Activated naive CD4-positive, alpha-beta T cell treated with anti-CD3 and anti-CD28 coated beads, Interleukin-2, amount 50 U/mL, for 24 hours (primary cell): ENCODE results near the gene RANBP9.

Source experiments
- H3K27ac Mint-ChIP-seq: one replicate; pipeline ENCODE4 v1.8.0; 2021; ENCODE audit warnings: mild to moderate bottlenecking, mixed read lengths
- H3K27me3 Mint-ChIP-seq: one replicate; pipeline ENCODE4 v1.8.0; 2021; ENCODE audit warnings: mixed read lengths
- H3K36me3 Mint-ChIP-seq: one replicate; pipeline ENCODE4 v1.8.0; 2021; ENCODE audit warnings: mixed read lengths
- H3K4me1 Mint-ChIP-seq: one replicate; pipeline ENCODE4 v1.8.0; 2021; ENCODE audit warnings: mixed read lengths
- H3K4me3 Mint-ChIP-seq: one replicate; pipeline ENCODE4 v1.8.0; 2021; ENCODE audit warnings: mild to moderate bottlenecking, mixed read lengths
- H3K9me3 Mint-ChIP-seq: one replicate; pipeline ENCODE4 v1.8.0; 2021; ENCODE audit warnings: mixed read lengths

The RANBP9 gene

DNA sequence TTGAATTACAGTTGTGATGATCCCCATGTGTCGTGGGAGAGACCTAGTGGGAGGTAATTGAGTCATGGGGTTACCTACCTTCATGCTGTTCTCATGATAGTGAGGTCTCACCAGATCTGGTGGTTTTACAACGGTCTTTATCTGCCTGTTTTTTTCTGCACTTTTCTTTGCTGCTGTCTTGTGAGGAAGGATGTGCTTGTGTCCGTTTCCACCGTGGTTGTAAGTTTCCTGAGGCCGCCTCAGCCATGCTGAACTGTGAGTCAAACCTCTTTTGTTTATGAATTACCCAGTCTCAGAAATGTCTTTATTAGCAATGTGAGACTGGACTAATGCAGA lies 6.5 kb upstream of the RANBP9 start:
- H3K27me3 Mint-ChIP-seq = no peaks in the 10 kb centered on the region
- peaks cover 2% of the 10 kb centered on the region for H3K36me3 Mint-ChIP-seq
- H3K4me1 Mint-ChIP-seq = peaks cover 34% of the 10 kb centered on the region
- no peaks in the 10 kb centered on the region for H3K9me3 Mint-ChIP-seq
- no peak overlapping the region for H3K27ac Mint-ChIP-seq
- no peak overlapping the region for H3K4me3 Mint-ChIP-seq

GRCh38 chr6:13716955-13717295 lies 5.3 kb upstream of the RANBP9 start:
- peaks cover 2% of the 10 kb centered on the region for H3K36me3 Mint-ChIP-seq
- no peak overlapping the region for H3K27ac Mint-ChIP-seq
- H3K4me1 Mint-ChIP-seq = peaks cover 38% of the 10 kb centered on the region
- H3K27me3 Mint-ChIP-seq = no peaks in the 10 kb centered on the region
- H3K9me3 Mint-ChIP-seq = no peaks in the 10 kb centered on the region
- H3K4me3 Mint-ChIP-seq = no peak overlapping the region

- Mint-ChIP-seq H3K9me3 (no peaks in the 10 kb centered on the region), H3K4me1 (peaks cover 38% of the 10 kb centered on the region), H3K4me3 (no peak overlapping the region), H3K27ac (peak overlapping the region; percentile 53), H3K27me3 (no peaks in the 10 kb centered on the region), H3K36me3 (peaks cover 2% of the 10 kb centered on the region)
These were observed 4.8 kb upstream of the RANBP9 start for GRCh38 chr6:13716225-13716954.

- H3K36me3 Mint-ChIP-seq = peaks cover 2% of the 10 kb centered on the region
- H3K27me3 Mint-ChIP-seq = no peaks in the 10 kb centered on the region
- H3K4me1 Mint-ChIP-seq = peaks cover 38% of the 10 kb centered on the region
- peak overlapping the region; percentile 49 for H3K27ac Mint-ChIP-seq
- no peaks in the 10 kb centered on the region for H3K9me3 Mint-ChIP-seq
- H3K4me3 Mint-ChIP-seq = no peak overlapping the region
These were observed 3.8 kb upstream of the RANBP9 start for GRCh38 chr6:13715444-13715883.

DNA sequence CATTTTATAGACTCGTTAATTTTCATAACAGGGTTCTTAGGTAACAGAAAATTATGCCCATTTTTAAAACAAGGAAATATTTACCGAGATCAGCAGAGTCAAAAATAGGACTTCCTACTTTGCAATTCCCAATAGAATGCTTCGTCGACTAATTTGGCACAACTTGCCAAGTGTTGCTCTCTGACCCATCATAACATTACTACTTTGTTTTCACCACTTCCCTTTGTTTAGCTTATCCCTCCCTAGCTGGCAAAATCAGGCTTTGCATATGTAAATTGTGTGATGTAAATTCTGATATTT lies 914 bp upstream of the RANBP9 start:
- Mint-ChIP-seq H3K36me3 (peaks cover 3% of the 10 kb centered on the region), H3K9me3 (no peaks in the 10 kb centered on the region), H3K4me3 (peak overlapping the region; percentile 98), H3K27ac (peak overlapping the region; percentile 99), H3K4me1 (peaks cover 53% of the 10 kb centered on the region), H3K27me3 (no peaks in the 10 kb centered on the region)

DNA sequence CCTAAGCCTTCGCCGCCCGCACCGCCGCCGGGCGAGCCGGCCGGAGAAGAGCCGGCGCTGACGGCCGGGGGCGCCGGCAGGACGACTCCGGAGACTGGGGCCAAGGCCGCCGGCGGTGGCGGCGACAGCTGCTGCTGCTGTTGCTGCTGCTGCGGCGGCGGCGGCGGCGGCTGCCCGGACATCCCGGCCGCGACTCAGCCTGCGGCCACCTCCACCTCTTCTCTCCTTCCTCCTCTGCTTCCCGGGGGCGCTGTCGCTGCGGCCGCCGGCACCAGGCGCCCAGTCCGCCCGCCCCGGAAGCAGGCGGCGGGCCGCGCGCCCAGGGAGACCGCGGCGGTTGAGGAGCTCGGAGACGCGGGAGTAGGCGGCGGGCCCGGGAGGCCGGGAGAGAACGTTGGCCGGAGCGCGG lies 307 bp downstream of the RANBP9 start:
- Mint-ChIP-seq H3K4me3 (no peak overlapping the region), H3K4me1 (peaks cover 55% of the 10 kb centered on the region), H3K27ac (peak overlapping the region; percentile 17), H3K27me3 (no peaks in the 10 kb centered on the region), H3K36me3 (peaks cover 9% of the 10 kb centered on the region), H3K9me3 (no peaks in the 10 kb centered on the region)

DNA sequence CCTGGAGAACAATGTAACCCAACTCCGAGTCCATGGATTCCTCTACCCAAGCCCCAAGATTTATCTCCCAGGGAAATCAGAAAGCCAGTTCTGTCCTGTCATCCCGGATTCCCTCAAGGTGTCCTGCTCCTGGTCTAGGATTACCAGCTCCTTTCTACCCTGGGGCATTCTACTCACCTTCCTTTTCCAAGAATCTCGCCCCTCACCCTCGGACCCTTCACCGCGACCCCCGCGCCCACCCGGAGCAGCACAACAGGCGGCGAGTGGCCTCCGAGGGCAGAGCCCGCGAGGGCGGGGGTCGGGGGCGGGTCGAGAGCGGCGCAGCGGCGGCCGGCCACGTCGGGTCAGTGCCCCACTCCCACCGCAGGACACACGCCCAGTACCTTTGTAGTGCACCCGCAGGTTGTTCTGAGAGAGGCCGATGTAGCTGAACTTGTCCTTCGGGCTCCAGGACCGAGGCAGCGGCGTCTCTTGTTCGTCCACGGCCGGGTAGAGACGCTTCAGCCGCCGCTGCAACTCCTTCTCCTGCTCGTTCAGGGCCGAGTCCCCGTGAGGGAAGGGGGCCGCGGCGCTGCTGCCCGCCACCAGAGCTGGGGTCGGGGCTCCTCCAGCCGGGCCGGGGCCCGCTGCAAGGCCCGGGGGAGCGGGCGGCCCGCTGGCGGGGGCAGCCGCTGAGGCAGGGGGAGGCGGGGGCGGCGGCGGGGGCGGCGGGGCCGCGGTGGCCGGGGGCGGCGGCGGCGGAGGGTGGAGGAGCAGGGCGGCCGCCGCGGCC lies 897 bp downstream of the RANBP9 start:
- peaks cover 55% of the 10 kb centered on the region for H3K4me1 Mint-ChIP-seq
- H3K4me3 Mint-ChIP-seq = peak overlapping the region; percentile 94
- no peaks in the 10 kb centered on the region for H3K27me3 Mint-ChIP-seq
- H3K9me3 Mint-ChIP-seq = no peaks in the 10 kb centered on the region
- H3K27ac Mint-ChIP-seq = peak overlapping the region; percentile 94
- peaks cover 7% of the 10 kb centered on the region for H3K36me3 Mint-ChIP-seq

GRCh38 chr6:13709689-13710551 lies 1.7 kb downstream of the RANBP9 start:
- Mint-ChIP-seq H3K4me1 (peaks cover 48% of the 10 kb centered on the region), H3K9me3 (no peaks in the 10 kb centered on the region), H3K4me3 (peak overlapping the region; percentile 94), H3K36me3 (peaks cover 7% of the 10 kb centered on the region), H3K27ac (peak overlapping the region; percentile 94), H3K27me3 (no peaks in the 10 kb centered on the region)

- Mint-ChIP-seq H3K9me3 (no peaks in the 10 kb centered on the region), H3K27ac (peak overlapping the region; percentile 87), H3K4me3 (peak overlapping the region; percentile 94)
These were observed 2.9 kb downstream of the RANBP9 start for GRCh38 chr6:13708736-13709135.

GRCh38 chr6:13703496-13703895 lies 8.1 kb downstream of the RANBP9 start:
- H3K4me3 Mint-ChIP-seq = no peak overlapping the region
- no peak overlapping the region for H3K27ac Mint-ChIP-seq
- H3K4me1 Mint-ChIP-seq = peaks cover 43% of the 10 kb centered on the region
- peaks cover 10% of the 10 kb centered on the region for H3K36me3 Mint-ChIP-seq
- H3K27me3 Mint-ChIP-seq = no peaks in the 10 kb centered on the region
- H3K9me3 Mint-ChIP-seq = no peaks in the 10 kb centered on the region

More at GRCh38 chr6:13708736-13709135, 2.9 kb downstream of the RANBP9 start:
- Mint-ChIP-seq H3K4me1 (peaks cover 46% of the 10 kb centered on the region), H3K36me3 (peaks cover 7% of the 10 kb centered on the region), H3K27me3 (no peaks in the 10 kb centered on the region)

- Mint-ChIP-seq H3K4me3 (no peak overlapping the region), H3K9me3 (no peaks in the 10 kb centered on the region), H3K27ac (no peak overlapping the region), H3K36me3 (peaks cover 10% of the 10 kb centered on the region), H3K4me1 (peaks cover 42% of the 10 kb centered on the region), H3K27me3 (no peaks in the 10 kb centered on the region)
These were observed 8.8 kb downstream of the RANBP9 start for GRCh38 chr6:13702809-13703302.

- Mint-ChIP-seq H3K4me3 (no peak overlapping the region), H3K36me3 (peaks cover 15% of the 10 kb centered on the region), H3K4me1 (peaks cover 56% of the 10 kb centered on the region), H3K9me3 (peaks cover 5% of the 10 kb centered on the region), H3K27ac (peak overlapping the region; percentile 0), H3K27me3 (no peaks in the 10 kb centered on the region)
These were observed 11.4 kb downstream of the RANBP9 start for GRCh38 chr6:13700232-13700631.

DNA sequence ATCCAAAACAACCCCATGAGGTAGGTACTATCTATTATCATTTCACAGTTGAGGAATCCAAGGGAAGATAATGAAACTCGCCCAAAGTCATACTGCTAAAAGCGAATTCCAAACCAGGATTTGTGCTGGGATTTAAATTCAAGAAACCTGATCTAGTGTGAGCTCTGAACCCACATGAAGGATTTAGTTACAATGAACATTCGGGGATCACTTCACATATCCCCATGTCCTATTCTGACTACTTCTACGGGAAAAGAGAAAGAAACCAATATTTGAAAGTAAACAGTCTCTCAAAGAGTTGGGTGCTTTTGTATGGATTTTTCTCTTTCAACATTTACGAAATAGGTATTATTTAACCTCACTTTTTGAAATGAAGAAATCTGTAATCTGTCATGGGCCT lies 12.9 kb downstream of the RANBP9 start:
- Mint-ChIP-seq H3K9me3 (peaks cover 5% of the 10 kb centered on the region), H3K27me3 (no peaks in the 10 kb centered on the region), H3K27ac (no peak overlapping the region), H3K4me3 (no peak overlapping the region), H3K36me3 (peaks cover 17% of the 10 kb centered on the region), H3K4me1 (peaks cover 71% of the 10 kb centered on the region)

- peaks cover 20% of the 10 kb centered on the region for H3K36me3 Mint-ChIP-seq
- H3K27me3 Mint-ChIP-seq = no peaks in the 10 kb centered on the region
- H3K4me1 Mint-ChIP-seq = peaks cover 80% of the 10 kb centered on the region
- H3K27ac Mint-ChIP-seq = peak overlapping the region; percentile 57
- peak overlapping the region; percentile 13 for H3K4me3 Mint-ChIP-seq
- H3K9me3 Mint-ChIP-seq = peaks cover 5% of the 10 kb centered on the region
These were observed 13.8 kb downstream of the RANBP9 start for GRCh38 chr6:13697857-13698256.

DNA sequence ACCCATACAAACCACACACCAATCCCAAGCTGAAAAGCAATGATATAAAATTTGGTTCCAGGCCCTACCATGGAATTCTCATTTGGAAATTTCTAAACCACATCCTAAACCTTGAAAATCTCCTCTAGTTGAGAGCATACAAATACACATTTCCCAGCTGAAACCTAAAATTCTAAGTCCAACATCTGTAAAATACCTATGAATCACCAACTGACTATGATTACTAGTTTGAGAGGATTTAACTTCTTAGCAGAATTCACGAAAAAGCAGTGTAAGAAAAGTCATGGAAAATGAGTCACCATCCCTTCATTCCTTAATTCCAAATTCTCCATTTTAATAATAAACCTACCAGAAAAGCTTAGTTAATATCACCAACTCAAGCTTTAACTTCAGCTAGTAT lies 15.4 kb downstream of the RANBP9 start:
- H3K4me1 Mint-ChIP-seq = peaks cover 77% of the 10 kb centered on the region
- H3K4me3 Mint-ChIP-seq = peak overlapping the region; percentile 73
- peaks cover 5% of the 10 kb centered on the region for H3K9me3 Mint-ChIP-seq
- peaks cover 20% of the 10 kb centered on the region for H3K36me3 Mint-ChIP-seq
- H3K27me3 Mint-ChIP-seq = no peaks in the 10 kb centered on the region
- peak overlapping the region; percentile 95 for H3K27ac Mint-ChIP-seq
